AG04449 (cell line): ENCODE measurements around the gene PCOLCE2.
A peak's percentile ranks its signal among the peaks of the same experiment; 100 is the strongest.

Experiments used
- CTCF ChIA-PET: fragments of 350-600 bp; formaldehyde crosslinking; extraction: SDS; loops from one replicate; lab custom pipeline; 2021; ENCODE audit warnings: antibody characterized with exemption; lab: Yijun Ruan, JAX
- POLR2A ChIA-PET: fragments of 400-600, 350-600 bp; formaldehyde crosslinking; extraction: SDS; loops from one replicate; lab custom pipeline; 2020; ENCODE audit warnings: antibody characterized with exemption, inconsistent platforms; lab: Yijun Ruan, JAX
- DNase-seq: peaks from one replicate; pipeline ENCODE4 v3.0.0-alpha.2; 2010; ENCODE audit warnings: low read depth, low spot score
- H3K4me3 ChIP-seq: 2 replicates; pipeline ENCODE4 v1.5.1; 2011; ENCODE audit warnings: low read depth, mild to moderate bottlenecking, control low read depth, low read length
- TF ChIP-seq, protein P1 (sequence below): IDR thresholded peaks from one replicate; pipeline ENCODE4 v1.5.1; 2011; ENCODE audit warnings: mild to moderate bottlenecking, moderate library complexity, low read length, control low read depth, inconsistent platforms; ENCODE audit not compliant: insufficient read depth; ENCODE audit errors: missing control alignments

PCOLCE2 gene

DNA sequence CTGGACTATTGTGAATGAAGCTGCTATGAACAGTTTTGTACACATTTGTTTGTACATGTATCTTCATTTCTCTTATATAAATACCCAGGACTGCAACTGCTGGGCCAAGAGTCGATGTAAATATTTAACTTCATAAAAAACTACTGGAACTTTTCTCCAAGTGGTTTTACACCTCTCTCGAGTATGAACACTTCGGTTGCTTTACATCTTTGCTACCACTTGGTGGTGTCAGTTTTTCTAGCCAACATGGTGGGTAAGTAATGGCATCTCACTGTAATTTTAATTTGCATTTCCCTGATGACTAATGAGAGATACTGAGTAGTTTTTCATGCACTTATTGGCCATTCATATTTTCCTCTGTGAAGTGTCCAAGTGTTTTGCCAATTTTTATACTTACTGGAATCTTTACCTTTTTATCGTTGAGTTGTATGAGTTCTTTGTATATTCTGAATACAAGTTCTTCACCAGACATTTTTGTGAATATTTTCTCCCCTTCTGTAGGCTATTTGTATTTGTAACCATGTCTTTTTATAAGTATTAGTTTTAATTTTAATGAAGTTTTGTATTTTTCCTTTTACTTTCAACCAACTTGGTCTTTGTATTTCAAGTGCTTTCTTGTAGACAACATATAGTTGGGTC is 44.4 kb downstream of the PCOLCE2 start:
- DNase-seq: no peak
- ChIA-PET CTCF (interaction anchor here (0.8 to 3.6 kb wide), 9 partner anchors 13 to 153 kb away, joined by 3 to 27 read pairs (median 3); no protein-coding TSS in a partner anchor), POLR2A (no interaction called here)
- TF ChIP-seq, protein P1, sequence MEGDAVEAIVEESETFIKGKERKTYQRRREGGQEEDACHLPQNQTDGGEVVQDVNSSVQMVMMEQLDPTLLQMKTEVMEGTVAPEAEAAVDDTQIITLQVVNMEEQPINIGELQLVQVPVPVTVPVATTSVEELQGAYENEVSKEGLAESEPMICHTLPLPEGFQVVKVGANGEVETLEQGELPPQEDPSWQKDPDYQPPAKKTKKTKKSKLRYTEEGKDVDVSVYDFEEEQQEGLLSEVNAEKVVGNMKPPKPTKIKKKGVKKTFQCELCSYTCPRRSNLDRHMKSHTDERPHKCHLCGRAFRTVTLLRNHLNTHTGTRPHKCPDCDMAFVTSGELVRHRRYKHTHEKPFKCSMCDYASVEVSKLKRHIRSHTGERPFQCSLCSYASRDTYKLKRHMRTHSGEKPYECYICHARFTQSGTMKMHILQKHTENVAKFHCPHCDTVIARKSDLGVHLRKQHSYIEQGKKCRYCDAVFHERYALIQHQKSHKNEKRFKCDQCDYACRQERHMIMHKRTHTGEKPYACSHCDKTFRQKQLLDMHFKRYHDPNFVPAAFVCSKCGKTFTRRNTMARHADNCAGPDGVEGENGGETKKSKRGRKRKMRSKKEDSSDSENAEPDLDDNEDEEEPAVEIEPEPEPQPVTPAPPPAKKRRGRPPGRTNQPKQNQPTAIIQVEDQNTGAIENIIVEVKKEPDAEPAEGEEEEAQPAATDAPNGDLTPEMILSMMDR: peak; percentile 45
- no peak overlapping the region for H3K4me3 ChIP-seq

DNA sequence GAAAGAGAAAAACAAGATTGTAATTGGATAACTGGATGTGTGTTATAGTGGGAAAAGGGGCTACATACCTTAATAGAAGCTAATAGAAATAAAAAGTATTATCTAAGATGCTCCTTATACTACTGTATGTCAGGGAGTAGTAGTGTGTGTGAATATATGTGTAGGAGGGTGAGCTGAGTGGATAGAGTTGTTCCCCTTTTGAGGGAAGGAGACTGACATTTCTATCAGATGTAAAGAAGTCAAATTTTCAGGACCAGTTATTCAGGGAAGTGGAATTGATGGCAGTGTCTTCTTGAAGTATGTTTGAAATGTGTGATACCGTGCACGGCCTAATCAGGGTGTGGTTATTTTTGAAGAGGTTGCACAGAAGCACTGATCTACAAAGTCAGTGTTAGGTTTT is 49.1 kb downstream of the PCOLCE2 start:
- TF ChIP-seq, protein P1: no peak
- no peak overlapping the region for H3K4me3 ChIP-seq
- CTCF ChIA-PET: interaction anchor here (1.1 to 18.7 kb wide), 3 partner anchors 9 to 155 kb away, joined by 4 to 584 read pairs (median 36); partner anchors contain the start of gene U2SURP
- DNase-seq: no peak
- POLR2A ChIA-PET: no interaction called here

DNA sequence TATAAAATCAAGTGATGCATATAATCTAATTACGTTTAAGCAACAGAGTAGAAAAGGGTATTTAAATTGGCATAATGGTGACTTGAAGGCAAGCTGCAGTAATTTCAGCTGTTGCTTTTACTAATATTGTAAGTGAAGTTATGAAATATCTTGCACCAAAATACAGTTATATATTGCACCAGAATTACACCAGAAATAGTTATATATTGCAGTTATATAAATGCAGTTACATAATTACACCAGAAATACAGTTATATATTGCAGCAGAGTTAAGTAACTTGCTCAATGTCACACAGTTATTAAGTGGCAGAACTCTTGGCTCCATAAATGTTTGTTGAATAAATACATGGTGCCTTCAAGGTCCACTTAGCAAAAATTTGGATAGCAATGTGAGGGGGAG is 51.4 kb downstream of the PCOLCE2 start:
- H3K4me3 ChIP-seq: no peak overlapping the region
- DNase-seq: no peak
- TF ChIP-seq, protein P1: no peak
- ChIA-PET POLR2A (no interaction called here), CTCF (interaction anchor here (4.5 to 18.7 kb wide), 2 partner anchors 9 to 157 kb away, joined by 36 to 584 read pairs; partner anchors contain the start of gene U2SURP)

DNA sequence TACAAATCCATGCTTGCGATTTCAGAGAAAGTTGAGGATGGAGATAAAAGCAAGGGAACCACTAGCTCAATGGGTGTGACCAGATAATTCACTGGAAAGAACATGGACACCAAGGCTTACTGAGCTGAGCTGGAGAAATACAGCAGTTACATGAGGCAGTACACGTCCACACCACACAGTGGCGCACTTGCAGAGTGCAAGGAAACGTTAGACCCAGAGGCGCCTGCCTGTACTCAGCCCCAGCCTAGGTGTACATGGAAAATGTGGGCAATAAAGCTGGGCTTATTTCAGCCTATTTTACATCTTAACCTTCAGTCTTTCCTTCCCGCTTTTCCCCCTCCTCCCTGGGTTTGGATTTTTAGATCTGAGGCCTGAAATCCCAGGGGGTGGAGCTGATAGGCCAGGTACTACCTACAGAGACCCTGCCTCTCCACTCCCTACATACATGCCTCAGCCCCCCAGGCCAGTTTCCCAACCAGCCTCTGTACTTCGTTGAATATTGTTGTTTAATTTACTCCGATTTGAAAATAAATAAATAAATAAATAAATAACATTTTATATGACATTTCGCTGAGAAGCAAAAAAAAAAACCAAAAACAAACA is 60.1 kb downstream of the PCOLCE2 start:
- POLR2A ChIA-PET: no interaction called here
- peak; percentile 10 for DNase-seq
- CTCF ChIA-PET: interaction anchor here (0.6 to 18.7 kb wide), 71 partner anchors 9 to 936 kb away, joined by 3 to 584 read pairs (median 5); partner anchors contain the start of genes PAQR9, PLS1, TRPC1 and U2SURP
- no peak overlapping the region for H3K4me3 ChIP-seq
- TF ChIP-seq, protein P1: peak; percentile 92

DNA sequence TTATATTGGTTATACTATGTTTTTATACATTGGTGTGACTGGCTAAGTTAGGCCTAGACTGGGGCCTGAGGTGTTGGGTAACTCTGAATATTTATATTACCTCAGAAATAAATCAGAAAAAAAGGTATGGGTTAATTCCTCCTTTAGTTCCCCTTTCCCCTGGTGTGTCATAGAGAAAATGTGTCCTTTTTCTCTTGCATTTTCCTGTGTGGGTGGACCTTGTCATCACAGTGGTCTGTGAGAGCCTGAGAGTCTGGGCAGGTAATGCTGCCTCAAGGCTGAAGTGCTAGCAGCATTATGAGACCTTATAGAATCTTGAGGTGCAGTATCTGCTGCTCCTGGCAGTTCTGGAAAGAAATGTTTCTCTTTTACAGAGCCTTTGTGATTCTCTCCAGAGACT is 69.7 kb downstream of the PCOLCE2 start:
- no peak for DNase-seq
- no peak overlapping the region for H3K4me3 ChIP-seq
- CTCF ChIA-PET: interaction anchor here (0.8 to 5.0 kb wide), 5 partner anchors 9 to 178 kb away, joined by 3 to 70 read pairs (median 4); no protein-coding TSS in a partner anchor
- POLR2A ChIA-PET: no interaction called here
- TF ChIP-seq, protein P1: no peak

DNA sequence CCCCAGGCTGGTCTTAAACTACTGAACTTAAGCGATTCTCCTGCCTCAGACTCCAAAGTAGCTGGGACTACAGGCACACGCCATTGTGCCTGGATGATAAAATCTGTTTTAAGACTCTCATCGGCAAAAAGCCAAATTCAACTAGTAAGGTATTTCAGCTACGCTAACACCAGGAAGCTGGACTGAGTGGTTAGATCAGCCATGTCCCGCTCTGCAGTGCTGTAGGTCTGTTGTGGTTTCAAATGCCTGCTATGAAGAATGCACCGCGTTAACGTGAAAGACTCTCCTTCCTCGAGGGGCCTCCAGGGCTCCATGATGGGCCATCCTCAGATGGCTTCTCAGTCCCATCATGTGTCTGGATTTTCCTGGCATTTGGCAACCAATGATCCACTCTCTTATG is 70.2 kb downstream of the PCOLCE2 start:
- ChIA-PET CTCF (interaction anchor here (1.6 to 5.0 kb wide), 2 partner anchors 9 to 10 kb away, joined by 4 to 70 read pairs; no protein-coding TSS in a partner anchor), POLR2A (no interaction called here)
- TF ChIP-seq, protein P1: no peak

More for the DNA sequence above, 70.2 kb downstream of the PCOLCE2 start:
- no peak for DNase-seq
- no peak overlapping the region for H3K4me3 ChIP-seq
